Activated CD8-positive, alpha-beta T cell treated with anti-CD3 and anti-CD28 coated beads for 36 hours (primary cell): Measurements from ENCODE around the gene DDHD1. TPM values are rescaled to one million over a fixed set of nuclear protein-coding genes. Genes with fewer than 3 reads are reported as not detected.
"Not testable (repeated sequence)": the region's sequence is repeated elsewhere in the genome, so short reads cannot be mapped to it uniquely, and the experiment has no call there.

Source experiments
- ATAC-seq: fragments of 200-7000 bp; cut with Tn5 transposase; one replicate; pipeline ENCODE4 v1.10.0; 2021; ENCODE audit warnings: mild to moderate bottlenecking, moderate library complexity
- CTCF ChIA-PET: fragments of 350-600 bp; sonication (Branson Sonifier 250); formaldehyde crosslinking; loops from one replicate; lab custom pipeline; 2021; ENCODE audit warnings: antibody characterized with exemption; lab: Charles Lee
- POLR2A ChIA-PET: fragments of 350-600 bp; sonication (Branson Sonifier 250); formaldehyde crosslinking; loops from one replicate; lab custom pipeline; 2021; ENCODE audit warnings: antibody characterized with exemption; lab: Charles Lee
- DNase-seq: peaks from one replicate; pipeline ENCODE4 v3.0.0-alpha.2; 2020
- H3K27ac Mint-ChIP-seq: one replicate; pipeline ENCODE4 v1.8.0; 2021; ENCODE audit warnings: mild to moderate bottlenecking, mixed read lengths
- H3K27me3 Mint-ChIP-seq: one replicate; pipeline ENCODE4 v1.8.0; 2021; ENCODE audit warnings: mixed read lengths
- H3K36me3 Mint-ChIP-seq: one replicate; pipeline ENCODE4 v1.8.0; 2021; ENCODE audit warnings: low read depth, mixed read lengths
- H3K4me1 Mint-ChIP-seq: one replicate; pipeline ENCODE4 v1.8.0; 2021; ENCODE audit warnings: low read depth, mixed read lengths
- H3K4me3 Mint-ChIP-seq: one replicate; pipeline ENCODE4 v1.8.0; 2021; ENCODE audit warnings: mild to moderate bottlenecking, moderate library complexity, mixed read lengths
- H3K9me3 Mint-ChIP-seq: one replicate; pipeline ENCODE4 v1.8.0; 2021; ENCODE audit warnings: mixed read lengths
- CTCF ChIP-seq: fragments of 200-600 bp; IDR thresholded peaks from one replicate; pipeline ENCODE4 v1.8.0; 2022; ENCODE audit warnings: antibody characterized with exemption, mild to moderate bottlenecking
- intact Hi-C: fragments of 100-400 bp; cut with micrococcal nuclease; formaldehyde crosslinking; loops from one replicate; pipeline ENCODE4 v1.10.0; 2022
- total RNA-seq, 2 experiments: library from RNA; stranded (reverse); gene quantifications; one replicate each; pipeline ENCODE4 v1.2.3, GENCODE V29; 2021

DDHD1 gene
- total RNA-seq, 2 experiments from 2014 or later: 35.5 to 41.5 TPM

- Mint-ChIP-seq H3K36me3 (peaks cover 20% of the 10 kb centered on the region), H3K4me3 (peak overlapping the region; percentile 54), H3K9me3 (peaks cover 9% of the 10 kb centered on the region), H3K4me1 (peaks cover 39% of the 10 kb centered on the region), H3K27ac (peak overlapping the region; percentile 75), H3K27me3 (no peaks in the 10 kb centered on the region)
- no peak for ATAC-seq
- intact Hi-C loops: no loop called here
- TF ChIP-seq CTCF: no peak
- POLR2A ChIA-PET: interaction anchor here (0.9 to 1.6 kb wide), 4 partner anchors 11 to 26 kb away, joined by 3 to 8 read pairs (median 3); no protein-coding TSS in a partner anchor
- no peak for DNase-seq
- CTCF ChIA-PET: interaction anchor here (1.1 to 1.3 kb wide), 4 partner anchors 9 to 22 kb away, joined by 3 to 4 read pairs (median 4); no protein-coding TSS in a partner anchor
These were observed 26.4 kb downstream of the DDHD1 start for GRCh38 chr14:53126731-53127130.

GRCh38 chr14:53124786-53125185 lies 28.3 kb downstream of the DDHD1 start:
- Mint-ChIP-seq H3K4me1 (peaks cover 49% of the 10 kb centered on the region), H3K4me3 (no peak overlapping the region), H3K9me3 (peaks cover 25% of the 10 kb centered on the region), H3K36me3 (peaks cover 36% of the 10 kb centered on the region), H3K27ac (no peak overlapping the region), H3K27me3 (no peaks in the 10 kb centered on the region)
- POLR2A ChIA-PET: interaction anchor here (0.5 to 1.0 kb wide), 2 partner anchors 28 to 262 kb away, joined by 3 to 4 read pairs; no protein-coding TSS in a partner anchor
- no peak for ATAC-seq
- no peak for DNase-seq
- intact Hi-C loops: no loop called here
- CTCF ChIA-PET: no interaction called here
- TF ChIP-seq CTCF: no peak

GRCh38 chr14:53121419-53121818 lies 31.7 kb downstream of the DDHD1 start:
- Mint-ChIP-seq H3K4me1 (peaks cover 57% of the 10 kb centered on the region), H3K36me3 (peaks cover 54% of the 10 kb centered on the region), H3K9me3 (peaks cover 31% of the 10 kb centered on the region)
- DNase-seq, intact Hi-C loops, ATAC-seq, H3K4me3 Mint-ChIP-seq, H3K27me3 Mint-ChIP-seq, H3K27ac Mint-ChIP-seq: not testable (repeated sequence)
- ChIA-PET CTCF (interaction anchor here (0.9 kb wide), 1 partner anchor 12 kb away, joined by 3 read pairs; no protein-coding TSS in a partner anchor), POLR2A (interaction anchor here (1.1 kb wide), 2 partner anchors 20 to 31 kb away, joined by 3 to 5 read pairs; partner anchors contain the start of gene DDHD1)

- H3K27me3 Mint-ChIP-seq, ATAC-seq, DNase-seq, H3K4me3 Mint-ChIP-seq, H3K27ac Mint-ChIP-seq, intact Hi-C loops: not testable (repeated sequence)
- Mint-ChIP-seq H3K36me3 (peaks cover 62% of the 10 kb centered on the region), H3K9me3 (peaks cover 40% of the 10 kb centered on the region), H3K4me1 (peaks cover 70% of the 10 kb centered on the region)
- ChIA-PET POLR2A (interaction anchor here (1.0 to 1.4 kb wide), 2 partner anchors 8 to 35 kb away, joined by 3 read pairs; no protein-coding TSS in a partner anchor), CTCF (interaction anchor here (1.3 to 2.2 kb wide), 3 partner anchors 9 to 26 kb away, joined by 3 to 8 read pairs (median 4); no protein-coding TSS in a partner anchor)
These were observed 35.6 kb downstream of the DDHD1 start for GRCh38 chr14:53117479-53117878.

GRCh38 chr14:53113989-53114388 lies 39.1 kb downstream of the DDHD1 start:
- no peaks in the 10 kb centered on the region for H3K27me3 Mint-ChIP-seq
- TF ChIP-seq CTCF: no peak
- ChIA-PET POLR2A (no interaction called here), CTCF (no interaction called here)
- H3K9me3 Mint-ChIP-seq: peaks cover 18% of the 10 kb centered on the region
- no peak overlapping the region for H3K4me3 Mint-ChIP-seq
- H3K4me1 Mint-ChIP-seq: peaks cover 60% of the 10 kb centered on the region
- peaks cover 31% of the 10 kb centered on the region for H3K36me3 Mint-ChIP-seq
- ATAC-seq (no peak), DNase-seq (peak; percentile 19)
- H3K27ac Mint-ChIP-seq: no peak overlapping the region
- intact Hi-C loops: no loop called here

GRCh38 chr14:53110096-53110495 lies 43.0 kb downstream of the DDHD1 start:
- Mint-ChIP-seq H3K4me1 (peaks cover 33% of the 10 kb centered on the region), H3K36me3 (peaks cover 13% of the 10 kb centered on the region), H3K27me3 (no peaks in the 10 kb centered on the region), H3K27ac (no peak overlapping the region), H3K9me3 (peaks cover 6% of the 10 kb centered on the region), H3K4me3 (no peak overlapping the region)
- POLR2A ChIA-PET: interaction anchor here (0.9 to 4.0 kb wide), 8 partner anchors 10 to 81 kb away, joined by 3 to 72 read pairs (median 3); partner anchors contain the start of gene DDHD1
- DNase-seq (no peak), ATAC-seq (peak; percentile 9)
- TF ChIP-seq CTCF: no peak
- intact Hi-C loops: no loop called here
- CTCF ChIA-PET: interaction anchor here (0.7 to 4.3 kb wide), 5 partner anchors 11 to 186 kb away, joined by 3 to 32 read pairs (median 10); partner anchors contain the start of gene DDHD1
